ENCODE measurements around the gene MAP3K20. TPM values are rescaled to one million over a fixed set of nuclear protein-coding genes. Genes with fewer than 3 reads are reported as not detected.

Gene MAP3K20
- total and polyA plus RNA-seq, 10 of the 15 experiments (the other 5 are each of a cell fraction or from before 2014, with no cell fraction given): 0.04 to 5.6 (median 2.3) TPM

GRCh38 chr2:173136599-173136998 is 61.0 kb downstream of the MAP3K20 start:
- Histone ChIP-seq H3K27me3 (replicated peaks in 1 of 2; ENCODE audit: control insufficient read depth in 2 of 2, insufficient read depth in 2 of 2, low read length in 1 of 2) (no peaks in the 10 kb centered on the region), H4K20me1 (ENCODE audit: control insufficient read depth, insufficient read depth) (no peaks in the 10 kb centered on the region), H3K27ac (ENCODE audit: control insufficient read depth, insufficient read depth) (no peak overlapping the region), H3K36me3 (ENCODE audit: control insufficient read depth in 2 of 2, insufficient read depth in 2 of 2, low read length in 1 of 2) (no peaks in the 10 kb centered on the region), H3K4me1 (ENCODE audit: control insufficient read depth, insufficient read depth, low read length) (no peaks in the 10 kb centered on the region), H3K4me2 (ENCODE audit: control insufficient read depth, insufficient read depth) (no peak overlapping the region), H3K9ac (ENCODE audit: control insufficient read depth, insufficient read depth, low read length) (no peak overlapping the region), H2AFZ (ENCODE audit: control insufficient read depth, low read depth, low read length) (no peak overlapping the region), H3K79me2 (ENCODE audit: control insufficient read depth, insufficient read depth, low read length) (no peaks in the 10 kb centered on the region), H3K9me3 (replicated peaks; ENCODE audit: control insufficient read depth, insufficient read depth, low read length) (no peaks in the 10 kb centered on the region; the same call in 2 of the 3 replicates), H3K4me3 (no peak overlapping the region)
- ATAC-seq (no peak), DNase-seq (ENCODE audit: low read depth, low spot score) (no peak), FAIRE-seq (no peak)
- ChIA-PET SMC1A (ENCODE audit: uncharacterized antibody, unreplicated experiment) (no interaction called here), RAD21 (ENCODE audit: unreplicated experiment) (no interaction called here), POLR2A (no interaction called here), CTCF (no interaction called here)
- 97% methylated on average over 2 of the region's 2 CpGs for WGBS (ENCODE audit: insufficient coverage, insufficient replicate concordance, low lambda C conversion rate, missing lambda C conversion rate)
- intact Hi-C loops (cut with micrococcal nuclease; ENCODE audit: unreplicated experiment): no loop called here
- no TSS peak for BruUV-seq (replicated peaks)
- no peak for TF ChIP-seq SIX5 (IDR thresholded peaks at IDR 0.05; ENCODE audit: low read depth, low read length, severe bottlenecking)
- no peak for TF ChIP-seq SREBF1 (IDR thresholded peaks at IDR 0.05; ENCODE audit: low read length)
- no peak for TF ChIP-seq ZBTB11 (CRISPR knock-in tag; IDR thresholded peaks at IDR 0.05)
- TF ChIP-seq ZBTB40 (IDR thresholded peaks at IDR 0.05; ENCODE audit: borderline replicate concordance): no peak
- TF ChIP-seq DPF2 (IDR thresholded peaks at IDR 0.05): no peak
- TF ChIP-seq TCF12 (IDR thresholded peaks at IDR 0.05; ENCODE audit: low read depth, low read length): no peak
- TF ChIP-seq RBBP5 (conservative IDR thresholded peaks at IDR 0.05): no peak
- no peak for TF ChIP-seq NFIC (IDR thresholded peaks at IDR 0.05; ENCODE audit: low read depth, low read length)
- in situ Hi-C loops (cut with MboI): no loop called here
